Measurements from ENCODE around the gene RHCE.

DNA sequence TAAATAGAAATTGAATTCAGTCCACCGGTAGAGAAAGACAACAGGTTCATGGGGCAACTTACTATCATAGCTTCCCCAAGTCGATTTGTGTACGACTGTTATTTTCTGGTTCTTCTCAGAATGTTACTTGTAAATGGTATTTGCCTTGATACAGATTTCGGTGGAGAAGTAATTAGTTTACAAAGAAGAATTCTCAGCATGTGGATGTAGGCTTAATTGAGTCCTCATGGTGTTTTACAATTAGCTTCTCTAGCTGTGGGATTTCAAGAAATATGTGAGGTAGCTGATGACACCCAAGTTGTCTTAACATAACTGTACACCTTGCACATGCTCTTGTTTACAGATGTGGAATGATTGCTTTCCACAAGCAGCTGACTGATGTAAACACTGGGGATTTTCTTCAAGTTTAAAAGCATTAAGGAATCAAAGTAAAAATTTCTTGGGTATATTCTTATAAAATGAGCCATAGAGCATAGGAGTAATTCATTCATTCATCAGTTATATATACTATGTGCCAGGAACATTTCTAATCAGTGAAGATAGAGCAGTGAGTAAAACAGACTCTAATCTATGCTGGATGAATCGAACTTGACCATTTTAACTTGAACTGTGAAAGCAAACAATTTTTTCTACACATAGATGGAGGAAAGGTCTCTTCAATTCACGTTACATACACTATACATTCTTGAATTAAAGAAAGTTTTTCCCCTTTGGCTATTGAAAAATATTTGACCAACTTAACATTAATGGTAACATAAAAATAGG lies 11.5 kb upstream of the RHCE start:
- TF ChIP-seq EZH2phosphoT487 (IDR thresholded peaks at IDR 0.05; ENCODE audit: borderline replicate concordance, low read depth, low read length) (no peak), CTCF (conservative IDR thresholded peaks at IDR 0.05; ENCODE audit: low read length) (no peak)
